Left colon (tissue), 2 donors: ENCODE results near the gene CAMK2A. TPM values are rescaled to one million over a fixed set of nuclear protein-coding genes. Genes with fewer than 3 reads are reported as not detected.

ENCODE experiments used
- ATAC-seq: fragments of 200-7000 bp; cut with Tn5 transposase; one replicate; pipeline ENCODE4 v1.9.1; 2020; ENCODE audit warnings: mild to moderate bottlenecking, moderate library complexity
- DNase-seq, 2 donors: peaks; one replicate each; pipeline ENCODE4 v3.0.0-alpha.2; 2020
- intact Hi-C, 2 donors: fragments of 100-400 bp; cut with DNase I in 1 of 2; cut with micrococcal nuclease in 1 of 2; formaldehyde crosslinking; loops; one replicate each; pipeline versions ENCODE4 v1.11.2 to v1.14.0; 2022; cut with DNase I, micrococcal nuclease
- total RNA-seq, 2 donors: library from RNA; stranded (reverse); fragmentation: NEBNext Ultra II Directional; extraction: Animal tissue kit (Norgen Biotek cat#: 25700); gene quantifications; one replicate each; pipeline ENCODE4 v1.2.1, GENCODE V29; 2021
- donor health status: DM: no; HTN: no; CAD: no.
- donor health status: DM: yes; HTN: yes; CAD: no.

CAMK2A gene
- total RNA-seq, 2 donors from 2014 or later: 0.17 to 0.21 TPM

GRCh38 chr5:150317048-150318003, 27.8 kb upstream of the CAMK2A start:
- intact Hi-C loops: no loop called here
- DNase-seq (no peak), ATAC-seq (no peak)

DNA sequence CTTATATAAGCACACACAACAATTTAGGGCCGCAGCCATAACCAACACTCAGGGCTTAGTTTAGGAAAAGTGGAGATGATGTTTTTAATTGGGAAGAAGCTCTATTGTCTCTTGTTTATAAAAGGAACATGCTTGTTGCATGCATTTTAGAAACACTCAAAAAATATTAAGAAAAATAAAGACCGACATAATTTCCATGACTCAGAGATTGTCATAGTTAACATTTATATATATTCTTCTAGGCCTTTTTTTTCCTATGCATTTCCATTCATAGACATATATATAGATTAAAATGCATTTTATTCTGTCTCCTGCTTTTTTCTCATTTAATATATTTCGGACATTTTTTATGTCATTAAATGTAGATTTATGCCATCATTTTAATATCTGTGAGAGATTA, 26.7 kb upstream of the CAMK2A start:
- intact Hi-C loops: no loop called here
- DNase-seq (no peak), ATAC-seq (no peak)

DNA sequence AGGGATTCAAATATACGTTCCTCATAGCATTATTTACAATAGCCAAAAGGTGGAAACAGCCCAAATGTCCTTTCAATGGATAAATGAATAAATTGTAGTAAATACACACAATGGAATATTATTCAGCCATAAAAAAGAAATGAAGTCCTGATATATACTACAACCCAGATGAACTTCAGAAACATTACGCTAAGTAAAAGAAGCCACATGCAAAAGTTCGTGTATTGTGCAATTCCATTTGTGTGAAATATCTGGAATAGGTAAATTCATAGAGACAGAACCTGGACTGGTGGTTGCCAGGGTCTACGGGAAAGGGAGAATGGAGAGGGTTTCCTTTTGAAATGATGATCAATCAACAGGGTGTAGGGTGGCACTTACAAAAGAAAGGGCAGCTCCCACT, 25.7 kb upstream of the CAMK2A start:
- DNase-seq (no peak), ATAC-seq (no peak)
- intact Hi-C loops: no loop called here

GRCh38 chr5:150313921-150314716, 24.5 kb upstream of the CAMK2A start:
- ATAC-seq (no peak), DNase-seq (no peak)
- intact Hi-C loops: no loop called here

DNA sequence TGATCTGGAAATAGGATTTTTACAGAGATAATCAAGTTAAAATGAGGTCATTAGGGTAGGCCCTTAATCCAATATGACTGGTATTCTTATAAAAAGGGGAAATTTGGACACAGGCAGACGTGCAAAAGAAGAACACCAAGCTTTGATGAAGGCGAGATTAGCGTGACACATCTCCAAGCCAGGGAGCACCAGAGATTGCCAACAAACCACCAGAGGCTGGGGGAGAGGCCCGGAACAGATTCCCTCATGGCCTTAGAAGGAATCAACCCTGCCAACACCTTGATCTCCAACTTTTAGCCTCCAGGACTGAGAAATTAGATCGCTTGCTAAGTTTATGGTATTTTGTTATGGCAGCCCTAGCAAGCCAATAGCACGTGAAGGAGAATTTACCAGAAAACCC, 23.9 kb upstream of the CAMK2A start:
- intact Hi-C loops: no loop called here
- ATAC-seq: no peak
- DNase-seq: no peak

DNA sequence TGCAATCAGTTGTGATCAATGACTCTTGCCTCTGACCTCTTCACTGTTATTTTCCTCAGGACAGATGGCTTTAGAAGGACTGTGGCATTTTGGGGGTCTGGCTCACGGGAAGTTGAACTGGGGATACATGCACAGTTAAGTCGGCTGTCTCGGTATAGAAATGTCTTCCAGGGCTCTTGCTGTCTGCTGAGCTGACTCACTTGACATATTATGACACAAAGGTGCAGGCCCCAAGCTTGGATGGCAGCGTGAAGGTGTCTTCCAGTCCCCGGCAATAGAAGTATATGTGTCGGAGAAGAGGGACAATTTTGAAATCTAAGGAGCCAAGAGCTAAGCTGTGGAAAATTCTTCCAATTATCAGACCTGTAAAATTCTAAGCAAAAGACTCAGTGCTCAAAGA, 22.9 kb upstream of the CAMK2A start:
- DNase-seq (no peak), ATAC-seq (no peak)
- intact Hi-C loops: no loop called here

DNA sequence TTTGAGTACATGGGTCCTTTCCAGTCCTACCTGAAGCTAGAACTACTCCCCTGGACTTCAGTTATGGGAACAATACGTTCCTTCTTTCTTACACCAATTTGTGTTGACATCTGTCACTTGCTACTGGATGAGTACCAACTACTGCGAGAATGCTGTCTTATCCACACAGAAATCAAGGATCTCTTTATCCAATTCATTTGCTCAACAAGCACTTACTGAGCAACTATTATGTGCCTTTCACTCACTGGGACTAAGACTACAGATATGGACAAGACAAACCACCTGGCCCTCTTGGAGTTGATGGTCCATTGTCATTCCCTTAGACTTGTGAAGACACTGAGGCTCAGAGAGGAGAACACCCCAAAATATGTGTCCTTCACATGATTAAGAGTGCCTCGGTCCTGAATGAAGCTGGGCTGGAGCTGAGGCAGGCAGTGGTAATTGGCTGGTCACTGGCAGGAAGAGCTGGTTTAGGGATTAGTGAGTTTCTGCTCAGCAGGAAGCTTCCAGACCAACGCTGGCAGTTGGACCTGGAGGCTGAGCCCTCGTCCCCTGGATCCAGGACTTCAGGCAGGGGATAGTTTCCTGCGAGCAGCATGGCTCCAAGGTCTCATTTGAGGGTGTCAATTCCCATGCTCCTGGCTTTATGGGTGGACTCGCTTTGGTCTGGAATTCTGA, 21.6 kb upstream of the CAMK2A start:
- DNase-seq (no peak), ATAC-seq (no peak)
- intact Hi-C loops: no loop called here

- ATAC-seq (no peak), DNase-seq (no peak)
- intact Hi-C loops: no loop called here
Measured at GRCh38 chr5:150310246-150310645, 20.7 kb upstream of the CAMK2A start.

DNA sequence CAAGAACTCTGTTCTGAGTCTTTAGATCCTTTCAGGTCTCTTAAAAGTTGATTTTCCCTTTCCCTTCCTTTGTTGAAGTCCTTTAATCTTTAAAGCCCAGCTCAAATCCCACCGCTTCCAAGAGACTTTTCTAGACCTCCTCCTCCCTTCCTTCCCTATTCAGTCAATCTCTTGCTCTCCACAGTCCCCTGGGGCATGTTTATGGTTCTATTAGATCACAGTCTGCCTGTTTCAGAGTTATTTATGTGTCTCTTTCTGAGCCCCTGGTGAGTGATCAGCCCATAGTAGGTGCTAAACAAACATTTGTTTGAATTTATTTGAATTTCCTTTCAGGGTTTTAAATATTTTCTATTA, 20.3 kb upstream of the CAMK2A start:
- ATAC-seq: no peak
- DNase-seq: no peak
- intact Hi-C loops: no loop called here

DNA sequence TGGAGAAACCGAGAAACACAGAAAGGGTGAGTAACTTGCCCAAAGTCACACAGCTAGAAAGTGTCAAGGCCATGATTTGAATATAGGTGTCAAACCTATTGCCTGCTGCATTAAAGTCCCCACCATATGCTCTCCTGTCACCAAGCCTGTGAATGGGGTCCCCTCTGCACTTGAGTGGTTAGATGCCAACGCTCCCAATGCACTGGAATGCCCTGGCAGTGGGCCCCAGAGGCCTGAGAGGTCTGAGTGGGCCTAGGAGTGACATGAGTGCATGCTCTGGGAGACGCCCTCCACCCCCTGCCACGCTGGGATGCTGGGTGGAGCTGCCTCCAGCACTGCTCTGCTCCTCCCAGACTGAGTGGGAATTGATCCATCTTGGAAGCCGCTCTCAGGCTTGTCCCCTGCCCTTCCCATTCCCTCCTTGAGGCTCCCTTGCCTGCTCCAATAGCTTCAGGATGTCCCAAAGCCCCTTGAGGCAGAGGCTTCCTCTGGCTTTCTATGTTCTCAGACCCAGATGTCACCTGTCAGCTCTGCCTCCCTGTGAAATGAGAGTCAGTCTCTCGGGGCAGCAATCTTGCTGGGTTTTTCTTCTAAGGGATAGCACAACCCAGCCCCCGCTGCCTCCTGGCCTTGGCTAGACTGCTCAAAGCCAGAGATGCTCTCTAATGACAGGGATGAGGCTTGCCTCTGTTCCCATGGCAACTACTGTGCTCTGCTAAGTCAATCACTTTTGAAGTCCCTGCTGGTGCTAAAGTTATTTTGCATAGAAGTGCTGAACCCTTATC, 19.7 kb upstream of the CAMK2A start:
- ATAC-seq: no peak
- no peak for DNase-seq
- intact Hi-C loops: no loop called here

- intact Hi-C loops: no loop called here
- ATAC-seq (no peak), DNase-seq (no peak)
Measured at GRCh38 chr5:150307617-150308426, 18.2 kb upstream of the CAMK2A start.

GRCh38 chr5:150306775-150307174, 17.2 kb upstream of the CAMK2A start:
- DNase-seq (no peak), ATAC-seq (no peak)
- intact Hi-C loops: no loop called here

- ATAC-seq (no peak), DNase-seq (no peak)
- intact Hi-C loops: no loop called here
Measured at GRCh38 chr5:150305557-150305956, 16.0 kb upstream of the CAMK2A start.

DNA sequence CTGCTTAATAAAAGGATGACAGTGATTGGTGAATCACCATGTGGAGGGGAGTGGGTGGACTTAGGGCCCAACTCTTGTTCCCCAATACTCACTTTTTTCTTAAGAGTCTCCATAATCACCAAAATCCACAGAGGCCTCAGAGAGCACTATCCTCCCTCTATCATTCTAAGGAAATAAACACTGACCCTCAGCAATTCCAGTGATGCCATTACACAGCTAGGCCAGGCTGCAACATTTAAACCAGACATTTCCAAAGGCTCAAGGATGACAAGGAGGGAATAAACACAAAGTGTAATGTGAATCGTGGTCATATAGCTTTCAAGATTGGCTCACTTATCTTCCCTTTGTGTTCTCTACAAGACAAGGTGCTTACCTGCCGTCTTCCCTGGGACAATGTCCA, 15.5 kb upstream of the CAMK2A start:
- no peak for ATAC-seq
- intact Hi-C loops: no loop called here
- no peak for DNase-seq

DNA sequence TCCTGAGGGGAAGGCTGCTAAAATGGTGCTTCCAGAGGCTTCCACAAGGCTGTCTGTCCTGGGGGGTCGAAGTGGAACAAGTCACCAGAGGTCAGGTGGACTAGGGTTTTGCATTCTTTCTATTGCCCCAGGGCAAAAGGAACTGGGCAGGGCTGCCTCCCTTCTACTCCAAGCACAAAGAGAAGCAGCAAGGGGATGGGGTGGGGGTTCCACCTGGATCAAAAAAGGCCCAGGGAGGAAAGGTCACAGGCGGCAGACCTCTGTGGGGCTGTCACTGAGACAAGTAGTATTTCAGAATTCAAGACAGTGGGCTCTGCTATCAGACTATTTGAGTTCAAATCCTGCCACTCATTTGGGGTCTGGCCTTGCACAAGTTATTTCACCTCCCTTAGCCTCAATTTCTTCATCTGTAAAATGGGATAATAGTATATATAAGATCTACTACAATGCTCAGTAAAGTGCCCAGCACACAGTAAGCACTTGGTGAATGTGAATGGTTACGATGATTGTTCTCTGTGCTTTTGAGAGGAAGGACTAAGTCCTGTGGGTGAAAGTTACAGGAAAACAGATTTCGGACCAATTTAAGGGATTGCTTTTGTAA, 15.0 kb upstream of the CAMK2A start:
- intact Hi-C loops: no loop called here
- DNase-seq (no peak), ATAC-seq (no peak)

GRCh38 chr5:150303660-150304386, 14.2 kb upstream of the CAMK2A start:
- ATAC-seq (no peak), DNase-seq (no peak)

DNA sequence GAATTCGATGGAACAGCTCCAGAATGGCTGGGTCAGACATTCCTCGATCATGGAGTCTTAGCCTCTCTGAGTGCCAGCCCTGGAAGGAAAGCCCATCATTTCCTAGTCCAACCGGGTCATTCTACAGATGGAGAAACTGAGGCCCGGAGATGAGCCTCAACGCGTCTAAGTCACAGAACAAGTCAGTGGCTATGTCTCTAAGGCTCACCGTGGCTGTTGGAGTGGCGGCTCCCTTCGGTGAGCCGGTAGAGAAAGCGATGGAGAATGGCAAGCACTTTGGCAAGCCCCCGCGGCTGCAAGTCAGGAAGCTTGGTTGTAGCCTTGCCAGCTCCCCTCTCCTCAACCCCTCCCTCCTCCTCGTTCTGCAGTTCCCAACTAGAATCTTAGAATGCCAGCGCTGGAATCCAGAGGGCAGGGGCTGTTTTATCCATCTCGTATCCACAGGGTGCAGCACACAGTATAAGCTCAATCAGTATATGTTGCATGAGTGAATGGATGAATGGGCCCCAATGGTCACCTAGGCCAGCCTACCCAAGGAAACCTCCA, 13.6 kb upstream of the CAMK2A start:
- ATAC-seq: no peak
- DNase-seq: no peak
- intact Hi-C loops: no loop called here

More at GRCh38 chr5:150303660-150304386, 14.2 kb upstream of the CAMK2A start:
- intact Hi-C loops: no loop called here
